Activated naive CD4-positive, alpha-beta T cell treated with anti-CD3 and anti-CD28 coated beads for 36 hours (primary cell): ENCODE results near the gene TP63. TPM values are rescaled to one million over a fixed set of nuclear protein-coding genes. Genes with fewer than 3 reads are reported as not detected.
"Not testable (repeated sequence)": the region's sequence is repeated elsewhere in the genome, so short reads cannot be mapped to it uniquely, and the experiment has no call there.

Source experiments
- CTCF ChIA-PET: fragments of 350-600 bp; sonication (Branson Sonifier 250); formaldehyde crosslinking; loops from one replicate; lab custom pipeline; 2021; ENCODE audit warnings: antibody characterized with exemption; lab: Charles Lee
- DNase-seq: peaks from one replicate; pipeline ENCODE4 v3.0.0-alpha.2; 2020
- H3K27ac Mint-ChIP-seq: one replicate; pipeline ENCODE4 v1.8.0; 2021; ENCODE audit warnings: mild to moderate bottlenecking, mixed read lengths
- H3K27me3 Mint-ChIP-seq: one replicate; pipeline ENCODE4 v1.8.0; 2021; ENCODE audit warnings: low read depth, mixed read lengths
- H3K36me3 Mint-ChIP-seq: one replicate; pipeline ENCODE4 v1.8.0; 2021; ENCODE audit warnings: low read depth, mixed read lengths
- H3K4me1 Mint-ChIP-seq: one replicate; pipeline ENCODE4 v1.8.0; 2021; ENCODE audit warnings: low read depth, mixed read lengths
- H3K4me3 Mint-ChIP-seq: one replicate; pipeline ENCODE4 v1.8.0; 2021; ENCODE audit warnings: mild to moderate bottlenecking, moderate library complexity, mixed read lengths
- H3K9me3 Mint-ChIP-seq: one replicate; pipeline ENCODE4 v1.8.0; 2021; ENCODE audit warnings: mixed read lengths
- intact Hi-C: fragments of 100-400 bp; cut with micrococcal nuclease; formaldehyde crosslinking; loops from one replicate; pipeline ENCODE4 v1.15.1; 2023
- total RNA-seq, 2 experiments: library from RNA; stranded (reverse); gene quantifications; one replicate each; pipeline ENCODE4 v1.2.3, GENCODE V29; 2021

The TP63 gene
- total RNA-seq, 2 experiments from 2014 or later = 0.15 TPM; not detected in 1

DNA sequence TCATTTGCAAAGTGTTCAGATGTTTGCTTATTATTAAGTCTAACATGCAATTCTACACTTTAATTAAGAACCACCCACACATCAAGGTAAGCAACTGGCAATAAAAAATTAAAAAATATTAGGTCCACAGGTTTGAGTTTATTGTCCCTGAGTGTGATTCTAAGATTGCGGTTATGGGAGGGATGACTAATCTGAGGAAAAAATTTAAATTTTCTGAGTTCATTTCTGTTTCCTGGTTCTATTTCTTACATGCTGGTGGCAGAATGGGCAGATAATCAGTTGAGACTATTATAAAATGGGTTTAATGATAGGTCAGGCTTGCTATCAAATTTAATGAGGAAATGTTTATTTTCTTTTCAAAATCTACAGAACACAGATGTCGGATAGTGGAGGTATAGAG is 105.9 kb downstream of the TP63 start:
- Mint-ChIP-seq H3K4me1 (no peaks in the 10 kb centered on the region), H3K4me3 (no peak overlapping the region), H3K36me3 (no peaks in the 10 kb centered on the region), H3K27ac (no peak overlapping the region), H3K27me3 (no peaks in the 10 kb centered on the region), H3K9me3 (no peaks in the 10 kb centered on the region)
- DNase-seq = no peak
- intact Hi-C loops = no loop called here
- CTCF ChIA-PET = no interaction called here

- H3K4me3 Mint-ChIP-seq = no peak overlapping the region
- no peak overlapping the region for H3K27ac Mint-ChIP-seq
- intact Hi-C loops = no loop called here
These were observed 106.4 kb downstream of the TP63 start for GRCh38 chr3:189737619-189738018.

DNA sequence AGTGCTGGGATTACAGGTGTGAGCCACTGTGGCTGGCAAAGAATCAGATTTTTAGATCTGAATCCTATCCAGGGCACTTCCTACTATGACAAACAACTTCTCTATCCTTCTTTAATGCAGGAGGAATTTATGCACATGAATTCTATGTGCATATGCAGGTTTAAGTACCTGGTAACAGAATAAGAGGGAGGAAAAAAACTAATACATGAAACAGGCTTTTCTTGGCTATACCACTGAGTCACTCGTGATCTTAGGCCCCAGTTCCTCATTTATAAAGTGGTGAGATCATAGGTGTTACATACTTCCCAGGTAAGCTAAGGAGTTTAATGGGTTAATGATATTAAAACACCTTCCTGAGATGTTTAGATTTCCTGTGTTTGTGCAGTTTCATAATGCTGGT is 108.2 kb downstream of the TP63 start:
- Mint-ChIP-seq H3K9me3 (no peaks in the 10 kb centered on the region), H3K36me3 (no peaks in the 10 kb centered on the region), H3K4me3 (no peak overlapping the region), H3K27me3 (no peaks in the 10 kb centered on the region), H3K4me1 (no peaks in the 10 kb centered on the region), H3K27ac (no peak overlapping the region)
- DNase-seq = no peak
- CTCF ChIA-PET = interaction anchor here (0.7 kb wide), 1 partner anchor 510 kb away, joined by 3 read pairs; no protein-coding TSS in a partner anchor
- intact Hi-C loops = no loop called here

More at GRCh38 chr3:189737619-189738018, 106.4 kb downstream of the TP63 start:
- no peak for DNase-seq
- H3K36me3 Mint-ChIP-seq = no peaks in the 10 kb centered on the region
- no peaks in the 10 kb centered on the region for H3K27me3 Mint-ChIP-seq
- no peaks in the 10 kb centered on the region for H3K4me1 Mint-ChIP-seq
- no peaks in the 10 kb centered on the region for H3K9me3 Mint-ChIP-seq
- CTCF ChIA-PET = no interaction called here

GRCh38 chr3:189740156-189740555 is 109.0 kb downstream of the TP63 start:
- intact Hi-C loops = no loop called here
- Mint-ChIP-seq H3K27ac (no peak overlapping the region), H3K27me3 (no peaks in the 10 kb centered on the region), H3K4me1 (no peaks in the 10 kb centered on the region), H3K36me3 (no peaks in the 10 kb centered on the region), H3K9me3 (peaks cover 5% of the 10 kb centered on the region), H3K4me3 (no peak overlapping the region)
- CTCF ChIA-PET = no interaction called here
- DNase-seq = no peak

DNA sequence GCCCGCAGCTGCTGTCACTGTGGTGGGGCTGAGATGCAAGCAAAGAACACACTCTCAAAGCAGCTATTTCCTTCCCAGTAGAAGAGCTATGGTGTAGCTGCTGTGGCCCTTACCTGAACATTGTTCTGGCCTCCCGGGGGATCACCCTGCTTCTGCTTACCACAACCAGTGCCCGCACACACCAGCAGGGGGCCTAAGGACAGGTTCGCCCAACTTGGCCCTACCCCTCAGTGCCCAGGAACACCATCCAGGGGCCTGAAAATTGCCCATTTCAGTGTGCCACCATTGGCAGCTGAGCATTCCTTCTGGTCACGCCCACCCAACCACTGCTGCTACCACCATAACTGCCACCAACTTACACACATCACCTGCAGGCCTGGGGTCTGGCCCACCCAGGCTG is 113.0 kb downstream of the TP63 start:
- CTCF ChIA-PET = no interaction called here
- Mint-ChIP-seq H3K27me3 (no peaks in the 10 kb centered on the region), H3K4me3 (no peak overlapping the region), H3K9me3 (peaks cover 8% of the 10 kb centered on the region), H3K36me3 (no peaks in the 10 kb centered on the region), H3K4me1 (no peaks in the 10 kb centered on the region), H3K27ac (no peak overlapping the region)
- intact Hi-C loops = no loop called here
- DNase-seq = no peak

DNA sequence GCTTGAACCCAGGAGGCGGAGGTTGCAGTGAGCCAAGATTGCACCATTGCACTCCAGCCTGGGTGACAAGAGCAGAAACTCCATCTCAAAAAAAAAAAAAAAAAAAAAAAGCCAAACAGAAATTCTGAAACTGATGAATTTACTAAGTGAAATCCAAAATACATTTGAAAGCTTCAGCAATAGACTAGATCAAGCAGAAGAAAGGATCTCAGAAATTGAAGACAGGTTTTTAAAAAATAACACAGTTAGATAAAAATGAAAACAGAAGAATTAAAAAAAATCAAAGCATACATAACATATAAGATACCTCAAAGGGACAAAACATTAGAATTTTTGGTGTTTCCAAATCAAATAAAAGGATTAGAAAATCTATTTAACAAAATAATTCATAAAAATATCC is 114.4 kb downstream of the TP63 start:
- Mint-ChIP-seq H3K9me3 (peaks cover 8% of the 10 kb centered on the region), H3K27me3 (no peaks in the 10 kb centered on the region), H3K36me3 (no peaks in the 10 kb centered on the region), H3K27ac (no peak overlapping the region), H3K4me1 (no peaks in the 10 kb centered on the region), H3K4me3 (no peak overlapping the region)
- intact Hi-C loops = no loop called here
- DNase-seq = no peak
- CTCF ChIA-PET = no interaction called here

DNA sequence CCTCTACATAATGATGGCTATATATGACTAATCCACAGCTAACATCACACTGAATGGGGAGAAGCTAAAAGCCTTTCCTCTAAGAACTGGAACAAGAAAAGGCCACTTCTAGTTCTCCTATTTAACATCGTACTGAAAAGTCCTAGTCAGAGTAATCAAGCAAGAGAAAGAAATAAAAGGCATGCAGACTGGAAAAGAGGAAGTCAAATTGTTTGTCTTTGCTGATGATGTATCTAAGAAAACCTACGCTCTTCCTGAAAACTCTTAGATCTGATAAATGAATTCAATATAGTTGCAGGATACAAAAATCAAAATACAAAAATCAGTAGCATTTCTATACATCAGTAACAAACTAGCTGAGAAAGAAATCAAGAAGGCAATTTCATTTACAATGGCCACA is 116.9 kb downstream of the TP63 start:
- DNase-seq = no peak
- intact Hi-C loops = no loop called here
- H3K4me1 Mint-ChIP-seq = no peaks in the 10 kb centered on the region
- no peak overlapping the region for H3K4me3 Mint-ChIP-seq
- peaks cover 8% of the 10 kb centered on the region for H3K9me3 Mint-ChIP-seq
- H3K36me3 Mint-ChIP-seq = peaks cover 2% of the 10 kb centered on the region
- H3K27me3 Mint-ChIP-seq = no peaks in the 10 kb centered on the region
- CTCF ChIA-PET = no interaction called here
- no peak overlapping the region for H3K27ac Mint-ChIP-seq

DNA sequence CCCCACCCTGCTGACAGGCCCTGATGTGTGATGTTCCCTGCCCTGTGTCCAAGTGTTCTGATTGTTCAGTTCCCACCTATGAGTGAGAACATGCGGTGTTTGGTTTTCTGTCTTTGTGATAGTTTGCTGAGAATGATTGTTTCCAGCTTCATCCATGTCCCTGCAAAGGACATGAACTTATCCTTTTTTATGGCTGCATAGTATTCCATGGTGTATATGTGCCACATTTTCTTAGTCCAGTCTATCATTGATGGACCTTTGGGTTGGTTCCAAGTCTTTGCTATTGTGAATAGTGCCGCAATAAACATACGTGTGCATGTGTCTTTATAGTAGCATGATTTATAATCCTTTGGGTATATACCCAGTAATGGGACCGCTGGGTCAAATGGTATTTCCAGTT is 119.8 kb downstream of the TP63 start:
- intact Hi-C loops, CTCF ChIA-PET, DNase-seq, H3K9me3 Mint-ChIP-seq, H3K4me3 Mint-ChIP-seq, H3K27ac Mint-ChIP-seq, H3K27me3 Mint-ChIP-seq, H3K4me1 Mint-ChIP-seq, H3K36me3 Mint-ChIP-seq: not testable (repeated sequence)

DNA sequence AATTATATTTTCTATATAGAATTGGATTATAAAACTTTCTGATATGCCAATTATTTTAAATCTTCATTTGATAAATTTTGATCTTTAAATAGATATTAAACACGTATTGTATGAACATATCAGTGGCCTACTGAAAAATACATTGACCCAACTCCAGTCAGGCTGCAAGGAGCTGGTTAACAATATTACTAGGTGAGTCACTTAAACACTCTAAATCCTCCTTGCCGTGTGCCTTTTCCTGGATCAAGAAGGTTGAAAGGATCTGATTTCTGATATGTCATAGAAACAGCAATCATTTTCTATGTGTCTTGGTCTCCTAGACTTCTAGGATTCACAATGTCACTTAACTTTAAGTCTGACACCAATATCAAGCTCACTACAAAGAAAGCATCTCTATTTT is 123.2 kb downstream of the TP63 start:
- DNase-seq = no peak
- Mint-ChIP-seq H3K27ac (no peak overlapping the region), H3K9me3 (no peaks in the 10 kb centered on the region), H3K36me3 (peaks cover 2% of the 10 kb centered on the region), H3K27me3 (no peaks in the 10 kb centered on the region), H3K4me3 (no peak overlapping the region), H3K4me1 (no peaks in the 10 kb centered on the region)
- CTCF ChIA-PET = no interaction called here
- intact Hi-C loops = no loop called here

DNA sequence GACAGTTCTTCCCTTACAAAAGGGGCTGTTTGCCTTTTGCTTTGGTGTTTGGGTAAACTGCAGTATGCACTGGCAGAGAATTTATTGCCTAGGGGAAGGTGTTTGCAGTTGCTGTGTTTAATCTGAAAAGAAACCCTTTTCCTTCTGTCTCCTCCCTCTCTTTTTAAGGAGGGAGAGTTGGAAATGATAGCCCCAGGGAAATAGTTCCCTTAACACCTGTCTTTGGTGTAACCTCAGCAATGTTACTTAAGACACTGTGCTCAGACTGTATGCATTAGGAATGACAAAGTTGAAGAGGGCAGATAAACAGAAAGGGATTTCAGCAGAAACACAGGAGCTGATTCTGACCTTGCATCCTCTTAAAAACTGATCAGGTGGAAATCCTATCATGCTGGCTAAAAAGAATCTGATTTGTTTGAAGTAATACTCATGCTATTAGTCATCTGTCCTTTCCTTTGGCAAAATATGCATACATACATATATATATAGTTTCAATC is 125.4 kb downstream of the TP63 start:
- Mint-ChIP-seq H3K4me1 (no peaks in the 10 kb centered on the region), H3K27ac (no peak overlapping the region), H3K4me3 (no peak overlapping the region), H3K9me3 (peaks cover 2% of the 10 kb centered on the region), H3K27me3 (no peaks in the 10 kb centered on the region), H3K36me3 (peaks cover 2% of the 10 kb centered on the region)
- intact Hi-C loops = no loop called here
- CTCF ChIA-PET = no interaction called here
- DNase-seq = no peak

- peaks cover 2% of the 10 kb centered on the region for H3K9me3 Mint-ChIP-seq
- DNase-seq = no peak
- H3K4me1 Mint-ChIP-seq = no peaks in the 10 kb centered on the region
- no peaks in the 10 kb centered on the region for H3K27me3 Mint-ChIP-seq
- no peak overlapping the region for H3K4me3 Mint-ChIP-seq
- H3K27ac Mint-ChIP-seq = no peak overlapping the region
- CTCF ChIA-PET = no interaction called here
- intact Hi-C loops = no loop called here
- H3K36me3 Mint-ChIP-seq = no peaks in the 10 kb centered on the region
These were observed 127.0 kb downstream of the TP63 start for GRCh38 chr3:189758186-189758585.

- Mint-ChIP-seq H3K36me3 (no peaks in the 10 kb centered on the region), H3K27ac (no peak overlapping the region), H3K4me3 (no peak overlapping the region), H3K4me1 (no peaks in the 10 kb centered on the region), H3K27me3 (no peaks in the 10 kb centered on the region), H3K9me3 (no peaks in the 10 kb centered on the region)
- CTCF ChIA-PET = no interaction called here
- intact Hi-C loops = no loop called here
- no peak for DNase-seq
These were observed 135.2 kb downstream of the TP63 start for GRCh38 chr3:189766416-189766815.

- no peaks in the 10 kb centered on the region for H3K36me3 Mint-ChIP-seq
- intact Hi-C loops = no loop called here
- H3K4me3 Mint-ChIP-seq = no peak overlapping the region
- no peaks in the 10 kb centered on the region for H3K9me3 Mint-ChIP-seq
- CTCF ChIA-PET = interaction anchor here (0.5 kb wide), 1 partner anchor 53 kb away, joined by 3 read pairs; no protein-coding TSS in a partner anchor
- no peak for DNase-seq
- no peak overlapping the region for H3K27ac Mint-ChIP-seq
- no peaks in the 10 kb centered on the region for H3K4me1 Mint-ChIP-seq
- H3K27me3 Mint-ChIP-seq = no peaks in the 10 kb centered on the region
These were observed 140.8 kb downstream of the TP63 start for GRCh38 chr3:189771842-189772450.
